Prostate gland (tissue), 2 donors: ENCODE data around the gene TRPM3. TPM values are rescaled to one million over a fixed set of nuclear protein-coding genes. Genes with fewer than 3 reads are reported as not detected.

ENCODE experiments used
- DNase-seq: peaks from one replicate; pipeline ENCODE4 v3.0.0-alpha.2; 2019; ENCODE audit warnings: low spot score
- H3K27ac ChIP-seq, 2 donors: fragments of 200-600 bp; sonication (generic); 2 replicates each; pipeline ENCODE4 v1.5.1; 2017 to 2019
- H3K27me3 ChIP-seq: fragments of 200-600 bp; sonication (generic); replicated peaks from 2 replicates; pipeline ENCODE4 v1.5.1; 2019; ENCODE audit not compliant: insufficient read depth
- H3K36me3 ChIP-seq, 2 donors: fragments of 200-600 bp; sonication (generic); 1 replicate in 1 of 2; 2 replicates in 1 of 2; pipeline versions ENCODE4 v1.5.1 to v1.8.1; 2017 to 2019
- H3K4me1 ChIP-seq: fragments of 200-600 bp; sonication (generic); replicated peaks from 2 replicates; pipeline ENCODE4 v1.5.1; 2019
- H3K4me3 ChIP-seq, 2 donors: fragments of 200-600 bp; sonication (generic); 2 replicates each; pipeline ENCODE4 v1.5.1; 2017 to 2019
- H3K9me3 ChIP-seq: fragments of 200-600 bp; sonication (generic); 2 replicates; pipeline ENCODE4 v1.5.1; 2017
- CTCF ChIP-seq, 4 experiments: fragments of 200-600 bp in 2 of 4; fragments of 450-650 bp in 2 of 4; sonication (generic) in 2 of 4; IDR thresholded peaks; 1 replicate in 3 of 4; 2 replicates in 1 of 4; pipeline ENCODE4 v1.5.1; 2016 to 2019; ENCODE audit warnings: antibody characterized with exemption in 4 of 4, mild to moderate bottlenecking in 2 of 4, moderate library complexity in 2 of 4
- POLR2A ChIP-seq: fragments of 450-650 bp; IDR thresholded peaks from one replicate; pipeline ENCODE4 v1.6.1; 2016; ENCODE audit warnings: antibody characterized with exemption, mild to moderate bottlenecking
- POLR2AphosphoS5 ChIP-seq: sonication (generic); formaldehyde crosslinking; IDR thresholded peaks from one replicate; pipeline ENCODE4 v1.6.1; 2017; ENCODE audit warnings: antibody characterized with exemption
- WGBS: methylation state at CpG from one replicate; pipeline ENCODE4 v1.1.5; 2018; 5-methylcytosine and 5-hydroxymethylcytosine counted together
- intact Hi-C: fragments of 100-400 bp; cut with DNase I; formaldehyde crosslinking; loops from one replicate; pipeline ENCODE4 v1.14.2; 2022
- total RNA-seq, 2 donors: library from RNA; depleted of rRNA; stranded (reverse); fragments of >200 nt; gene quantifications; one replicate each; pipeline ENCODE4 v1.1.0, GENCODE V29; 2016

The TRPM3 gene
- total RNA-seq, 2 donors from 2014 or later, result 0.32 to 18.7 TPM

- no peak overlapping the region for H3K27ac ChIP-seq
- no peaks in the 10 kb centered on the region for H3K27me3 ChIP-seq
- no peaks in the 10 kb centered on the region for H3K36me3 ChIP-seq
- no peaks in the 10 kb centered on the region for H3K9me3 ChIP-seq
- no peak for DNase-seq
- no peak overlapping the region for H3K4me3 ChIP-seq
- intact Hi-C loops, result no loop called here
- WGBS, result 77% methylated on average over 3 of the region's 3 CpGs
- no peaks in the 10 kb centered on the region for H3K4me1 ChIP-seq
- no peak for TF ChIP-seq POLR2AphosphoS5
- no peak for TF ChIP-seq CTCF (IDR thresholded peaks at IDR 0.05)
- no peak for TF ChIP-seq POLR2A
These were observed 551.6 kb downstream of the TRPM3 start for GRCh38 chr9:70569791-70570190.

GRCh38 chr9:70569070-70569772 is 552.2 kb downstream of the TRPM3 start:
- TF ChIP-seq POLR2AphosphoS5, result no peak
- Histone ChIP-seq H3K27me3 (no peaks in the 10 kb centered on the region), H3K4me3 (no peak overlapping the region), H3K9me3 (no peaks in the 10 kb centered on the region), H3K36me3 (no peaks in the 10 kb centered on the region), H3K27ac (no peak overlapping the region), H3K4me1 (no peaks in the 10 kb centered on the region)
- intact Hi-C loops, result no loop called here
- no peak for DNase-seq
- 49% methylated on average over 4 of the region's 4 CpGs for WGBS

- intact Hi-C loops, result no loop called here
- H3K4me3 ChIP-seq, result no peak overlapping the region
- H3K27me3 ChIP-seq, result no peaks in the 10 kb centered on the region
- TF ChIP-seq CTCF (IDR thresholded peaks at IDR 0.05) (no peak), POLR2A (no peak), POLR2AphosphoS5 (no peak)
- no peaks in the 10 kb centered on the region for H3K9me3 ChIP-seq
- 78% methylated on average over 7 of the region's 7 CpGs for WGBS
- no peaks in the 10 kb centered on the region for H3K4me1 ChIP-seq
- no peak overlapping the region for H3K27ac ChIP-seq
- H3K36me3 ChIP-seq, result no peaks in the 10 kb centered on the region
- no peak for DNase-seq
These were observed 553.9 kb downstream of the TRPM3 start for GRCh38 chr9:70567511-70567910.

GRCh38 chr9:70566751-70567150 is 554.7 kb downstream of the TRPM3 start:
- WGBS, result 40% methylated on average over 4 of the region's 4 CpGs
- TF ChIP-seq CTCF (IDR thresholded peaks at IDR 0.05) (no peak), POLR2A (no peak), POLR2AphosphoS5 (no peak)
- Histone ChIP-seq H3K4me3 (no peak overlapping the region), H3K4me1 (no peaks in the 10 kb centered on the region), H3K27ac (no peak overlapping the region), H3K27me3 (no peaks in the 10 kb centered on the region), H3K36me3 (no peaks in the 10 kb centered on the region), H3K9me3 (no peaks in the 10 kb centered on the region)
- intact Hi-C loops, result no loop called here
- DNase-seq, result no peak

GRCh38 chr9:70566066-70566465 is 555.4 kb downstream of the TRPM3 start:
- Histone ChIP-seq H3K9me3 (no peaks in the 10 kb centered on the region), H3K27me3 (no peaks in the 10 kb centered on the region), H3K36me3 (no peaks in the 10 kb centered on the region), H3K4me1 (no peaks in the 10 kb centered on the region), H3K4me3 (no peak overlapping the region), H3K27ac (no peak overlapping the region)
- intact Hi-C loops, result no loop called here
- 86% methylated on average over 3 of the region's 3 CpGs for WGBS
- no peak for DNase-seq
- TF ChIP-seq POLR2AphosphoS5, result no peak
- no peak for TF ChIP-seq POLR2A
- no peak for TF ChIP-seq CTCF (IDR thresholded peaks at IDR 0.05)
